ENCODE results near the gene RASAL2.

RASAL2 gene

GRCh38 chr1:178155481-178156255 lies 61.8 kb downstream of the RASAL2 start:
- H3K27ac ChIP-seq (ENCODE audit: insufficient read depth, low read depth, low read length, poor library complexity, severe bottlenecking), result no peak overlapping the region
- no peak overlapping the region for H3K4me3 ChIP-seq (ENCODE audit: insufficient read depth, low read depth, low read length)
- H3K4me1 ChIP-seq (ENCODE audit: control insufficient read depth, insufficient read depth, low read length), result no peaks in the 10 kb centered on the region
- no peaks in the 10 kb centered on the region for H3K27me3 ChIP-seq (ENCODE audit: control insufficient read depth, insufficient read depth, low read length, poor library complexity, severe bottlenecking)
- WGBS, 2 experiments, result 37 to 74% methylated on average over 4 to 6 of the region's 6 CpGs
- no peaks in the 10 kb centered on the region for H3K36me3 ChIP-seq (ENCODE audit: control insufficient read depth, insufficient read depth, low read length)
- no peaks in the 10 kb centered on the region for H3K9me3 ChIP-seq (ENCODE audit: control insufficient read depth, low read length)

DNA sequence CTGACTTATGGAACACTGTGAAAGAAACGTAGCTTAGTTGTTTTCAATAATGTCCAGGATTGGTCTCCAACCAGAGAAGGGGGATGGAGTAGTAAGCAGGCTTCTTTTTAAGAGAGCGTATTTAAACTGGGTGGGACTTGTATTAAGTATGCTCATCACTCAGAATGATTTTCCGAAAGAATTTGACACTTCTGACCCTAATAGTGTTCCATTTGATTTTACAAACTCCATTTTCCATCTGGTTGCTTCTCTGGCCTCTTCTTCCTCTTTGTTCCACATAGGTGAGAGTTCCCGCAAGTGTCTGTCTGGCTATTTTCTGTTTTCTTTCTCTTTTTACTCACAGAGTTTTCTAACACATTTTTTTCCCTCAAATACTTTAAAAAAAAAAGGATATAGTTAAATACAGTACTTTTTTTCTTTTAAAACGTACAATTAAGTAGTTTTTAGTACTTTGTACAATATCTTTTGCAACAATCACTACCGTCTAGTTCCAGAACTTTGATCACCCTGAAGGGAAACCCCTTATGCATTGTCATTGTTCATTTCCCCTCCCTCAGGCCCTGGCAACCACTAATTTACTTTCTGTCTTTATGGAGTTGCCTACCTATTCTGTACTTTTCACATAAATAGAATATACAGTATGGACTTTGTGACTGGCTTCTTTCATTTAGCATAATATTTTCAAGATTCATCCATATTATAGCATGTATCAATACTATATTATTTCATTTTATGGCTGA lies 67.0 kb downstream of the RASAL2 start:
- H3K27me3 ChIP-seq (ENCODE audit: control insufficient read depth, insufficient read depth, low read length, poor library complexity, severe bottlenecking), result no peaks in the 10 kb centered on the region
- WGBS, 2 experiments, result 91 to 93% methylated on average over 5 to 6 of the region's 6 CpGs
- H3K4me3 ChIP-seq (ENCODE audit: insufficient read depth, low read depth, low read length), result no peak overlapping the region
- H3K4me1 ChIP-seq (ENCODE audit: control insufficient read depth, insufficient read depth, low read length), result no peaks in the 10 kb centered on the region
- no peak overlapping the region for H3K27ac ChIP-seq (ENCODE audit: insufficient read depth, low read depth, low read length, poor library complexity, severe bottlenecking)
- no peaks in the 10 kb centered on the region for H3K9me3 ChIP-seq (ENCODE audit: control insufficient read depth, low read length)
- no peaks in the 10 kb centered on the region for H3K36me3 ChIP-seq (ENCODE audit: control insufficient read depth, insufficient read depth, low read length)

- H3K27ac ChIP-seq (ENCODE audit: insufficient read depth, low read depth, low read length, poor library complexity, severe bottlenecking), result no peak overlapping the region
- no peaks in the 10 kb centered on the region for H3K4me1 ChIP-seq (ENCODE audit: control insufficient read depth, insufficient read depth, low read length)
- H3K4me3 ChIP-seq (ENCODE audit: insufficient read depth, low read depth, low read length), result no peak overlapping the region
- WGBS, 2 experiments, result 83 to 92% methylated on average over 1 to 2 of the region's 2 CpGs
- H3K27me3 ChIP-seq (ENCODE audit: control insufficient read depth, insufficient read depth, low read length, poor library complexity, severe bottlenecking), result no peaks in the 10 kb centered on the region
- no peaks in the 10 kb centered on the region for H3K36me3 ChIP-seq (ENCODE audit: control insufficient read depth, insufficient read depth, low read length)
- H3K9me3 ChIP-seq (ENCODE audit: control insufficient read depth, low read length), result no peaks in the 10 kb centered on the region
These were observed 67.6 kb downstream of the RASAL2 start for GRCh38 chr1:178161516-178161915.

DNA sequence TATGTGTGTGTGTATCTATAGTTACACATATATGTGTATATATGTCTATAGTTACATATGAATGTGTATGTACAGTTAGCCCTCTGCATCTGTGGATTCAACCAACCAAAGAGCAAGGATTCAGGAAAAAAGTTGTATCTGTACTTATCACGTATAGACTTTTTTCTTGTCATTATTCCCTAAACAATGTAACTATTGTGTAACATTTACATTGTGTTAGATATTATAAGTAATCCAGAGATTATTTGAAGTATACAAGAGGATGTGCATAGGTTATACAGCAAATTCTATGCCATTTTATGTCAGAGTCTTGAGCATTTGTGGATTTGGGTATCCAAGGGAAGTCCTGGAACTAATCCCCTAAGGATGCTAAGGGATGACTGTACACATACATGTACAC lies 71.3 kb downstream of the RASAL2 start:
- Histone ChIP-seq H3K36me3 (ENCODE audit: control insufficient read depth, insufficient read depth, low read length) (no peaks in the 10 kb centered on the region), H3K27ac (ENCODE audit: insufficient read depth, low read depth, low read length, poor library complexity, severe bottlenecking) (no peak overlapping the region), H3K4me1 (ENCODE audit: control insufficient read depth, insufficient read depth, low read length) (no peaks in the 10 kb centered on the region), H3K9me3 (ENCODE audit: control insufficient read depth, low read length) (no peaks in the 10 kb centered on the region), H3K4me3 (ENCODE audit: insufficient read depth, low read depth, low read length) (no peak overlapping the region), H3K27me3 (ENCODE audit: control insufficient read depth, insufficient read depth, low read length, poor library complexity, severe bottlenecking) (no peaks in the 10 kb centered on the region)
- no CpG with 5 or more reads among the region's 1 CpG for WGBS, 2 experiments

- Histone ChIP-seq H3K27me3 (ENCODE audit: control insufficient read depth, insufficient read depth, low read length, poor library complexity, severe bottlenecking) (no peaks in the 10 kb centered on the region), H3K27ac (ENCODE audit: insufficient read depth, low read depth, low read length, poor library complexity, severe bottlenecking) (no peak overlapping the region), H3K4me1 (ENCODE audit: control insufficient read depth, insufficient read depth, low read length) (no peaks in the 10 kb centered on the region), H3K9me3 (ENCODE audit: control insufficient read depth, low read length) (no peaks in the 10 kb centered on the region), H3K36me3 (ENCODE audit: control insufficient read depth, insufficient read depth, low read length) (no peaks in the 10 kb centered on the region), H3K4me3 (ENCODE audit: insufficient read depth, low read depth, low read length) (no peak overlapping the region)
- 82 to 90% methylated on average over 1 of the region's 1 CpG for WGBS, 2 experiments
These were observed 72.6 kb downstream of the RASAL2 start for GRCh38 chr1:178166429-178167024.

DNA sequence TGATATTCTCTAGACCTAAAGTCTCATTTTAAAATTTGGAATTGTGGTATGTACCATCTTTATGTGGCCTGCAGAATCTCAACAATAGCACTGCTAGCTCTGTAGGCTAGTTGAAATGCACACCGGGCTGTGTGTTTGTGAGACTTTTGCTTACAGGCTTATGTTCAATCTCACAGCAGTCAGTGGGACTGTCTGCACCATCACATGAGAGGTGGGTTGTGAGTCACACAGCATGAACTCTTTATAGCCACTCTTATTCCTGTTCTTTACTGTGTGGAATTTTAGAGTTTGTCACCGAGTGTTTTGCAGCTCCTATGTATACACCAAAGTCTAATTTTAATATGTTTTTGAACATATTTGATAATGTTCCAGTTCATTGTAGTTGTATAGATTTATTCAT lies 74.6 kb downstream of the RASAL2 start:
- no peaks in the 10 kb centered on the region for H3K4me1 ChIP-seq (ENCODE audit: control insufficient read depth, insufficient read depth, low read length)
- no peaks in the 10 kb centered on the region for H3K9me3 ChIP-seq (ENCODE audit: control insufficient read depth, low read length)
- no peak overlapping the region for H3K27ac ChIP-seq (ENCODE audit: insufficient read depth, low read depth, low read length, poor library complexity, severe bottlenecking)
- no peak overlapping the region for H3K4me3 ChIP-seq (ENCODE audit: insufficient read depth, low read depth, low read length)
- H3K27me3 ChIP-seq (ENCODE audit: control insufficient read depth, insufficient read depth, low read length, poor library complexity, severe bottlenecking), result no peaks in the 10 kb centered on the region
- WGBS, 2 experiments, result 83% methylated on average over 1 of the region's 2 CpGs
- H3K36me3 ChIP-seq (ENCODE audit: control insufficient read depth, insufficient read depth, low read length), result no peaks in the 10 kb centered on the region

GRCh38 chr1:178169649-178170048 lies 75.7 kb downstream of the RASAL2 start:
- Histone ChIP-seq H3K36me3 (ENCODE audit: control insufficient read depth, insufficient read depth, low read length) (no peaks in the 10 kb centered on the region), H3K27me3 (ENCODE audit: control insufficient read depth, insufficient read depth, low read length, poor library complexity, severe bottlenecking) (no peaks in the 10 kb centered on the region), H3K4me3 (ENCODE audit: insufficient read depth, low read depth, low read length) (no peak overlapping the region), H3K9me3 (ENCODE audit: control insufficient read depth, low read length) (no peaks in the 10 kb centered on the region), H3K4me1 (ENCODE audit: control insufficient read depth, insufficient read depth, low read length) (no peaks in the 10 kb centered on the region), H3K27ac (ENCODE audit: insufficient read depth, low read depth, low read length, poor library complexity, severe bottlenecking) (no peak overlapping the region)
- WGBS, 2 experiments, result 75 to 95% methylated on average over 1 of the region's 1 CpG

DNA sequence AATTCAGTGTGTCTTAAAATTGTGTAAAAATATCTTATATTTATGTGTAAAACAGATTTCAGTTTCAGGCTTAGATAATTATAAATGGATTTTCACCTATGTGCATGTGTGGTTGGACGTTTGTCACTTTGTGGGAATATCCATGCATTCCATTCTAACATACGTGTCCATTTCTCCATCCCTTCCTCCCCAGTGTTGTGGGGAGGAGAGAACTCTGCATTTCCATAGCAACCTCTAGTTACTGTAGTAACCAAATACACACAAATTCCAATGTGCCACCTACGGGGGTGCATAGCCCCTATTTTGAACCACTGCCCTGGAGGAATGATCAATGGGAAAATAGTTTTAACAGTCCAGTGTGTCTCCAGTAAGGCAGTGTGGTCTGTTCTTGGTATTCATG lies 79.0 kb downstream of the RASAL2 start:
- Histone ChIP-seq H3K27ac (ENCODE audit: insufficient read depth, low read depth, low read length, poor library complexity, severe bottlenecking) (no peak overlapping the region), H3K27me3 (ENCODE audit: control insufficient read depth, insufficient read depth, low read length, poor library complexity, severe bottlenecking) (no peaks in the 10 kb centered on the region), H3K9me3 (ENCODE audit: control insufficient read depth, low read length) (no peaks in the 10 kb centered on the region), H3K4me3 (ENCODE audit: insufficient read depth, low read depth, low read length) (no peak overlapping the region), H3K4me1 (ENCODE audit: control insufficient read depth, insufficient read depth, low read length) (no peaks in the 10 kb centered on the region), H3K36me3 (ENCODE audit: control insufficient read depth, insufficient read depth, low read length) (no peaks in the 10 kb centered on the region)
- 80 to 90% methylated on average over 1 to 3 of the region's 3 CpGs for WGBS, 2 experiments

GRCh38 chr1:178174539-178174938 lies 80.6 kb downstream of the RASAL2 start:
- no peaks in the 10 kb centered on the region for H3K9me3 ChIP-seq (ENCODE audit: control insufficient read depth, low read length)
- no peaks in the 10 kb centered on the region for H3K36me3 ChIP-seq (ENCODE audit: control insufficient read depth, insufficient read depth, low read length)
- 80 to 94% methylated on average over 1 of the region's 1 CpG for WGBS, 2 experiments
- H3K27me3 ChIP-seq (ENCODE audit: control insufficient read depth, insufficient read depth, low read length, poor library complexity, severe bottlenecking), result no peaks in the 10 kb centered on the region
- H3K27ac ChIP-seq (ENCODE audit: insufficient read depth, low read depth, low read length, poor library complexity, severe bottlenecking), result no peak overlapping the region
- no peak overlapping the region for H3K4me3 ChIP-seq (ENCODE audit: insufficient read depth, low read depth, low read length)
- no peaks in the 10 kb centered on the region for H3K4me1 ChIP-seq (ENCODE audit: control insufficient read depth, insufficient read depth, low read length)

GRCh38 chr1:178180405-178180804 lies 86.5 kb downstream of the RASAL2 start:
- Histone ChIP-seq H3K27ac (ENCODE audit: insufficient read depth, low read depth, low read length, poor library complexity, severe bottlenecking) (no peak overlapping the region), H3K27me3 (ENCODE audit: control insufficient read depth, insufficient read depth, low read length, poor library complexity, severe bottlenecking) (no peaks in the 10 kb centered on the region), H3K4me1 (ENCODE audit: control insufficient read depth, insufficient read depth, low read length) (no peaks in the 10 kb centered on the region), H3K9me3 (ENCODE audit: control insufficient read depth, low read length) (no peaks in the 10 kb centered on the region), H3K4me3 (ENCODE audit: insufficient read depth, low read depth, low read length) (no peak overlapping the region), H3K36me3 (ENCODE audit: control insufficient read depth, insufficient read depth, low read length) (no peaks in the 10 kb centered on the region)
- 74 to 90% methylated on average over 9 of the region's 10 CpGs for WGBS, 2 experiments
